ENCODE measurements around the gene RFX2.

DNA sequence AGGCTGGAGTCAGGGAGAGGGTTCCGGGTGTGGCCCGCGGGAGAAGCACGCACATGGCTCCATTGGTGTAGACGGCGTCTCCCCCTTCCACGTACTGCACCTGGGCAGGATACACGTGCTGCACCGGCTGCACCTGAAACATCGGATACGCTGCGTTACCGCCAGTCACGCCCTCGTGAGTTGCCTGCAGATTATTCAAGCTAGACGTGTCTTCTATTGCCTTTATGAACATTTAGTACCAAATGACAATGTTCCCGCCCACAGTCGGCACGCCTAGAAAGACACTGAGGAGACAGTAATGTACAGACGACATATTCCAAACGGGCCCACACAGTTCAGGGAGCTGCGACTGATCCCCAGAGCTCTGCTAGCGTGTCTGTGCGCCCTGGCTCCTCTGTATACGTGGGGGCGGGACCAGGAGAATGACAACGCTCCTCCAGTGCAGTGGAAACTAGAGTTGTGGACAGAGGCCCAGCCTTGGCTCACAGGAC lies 68.3 kb downstream of the RFX2 start:
- TF ChIP-seq CTCF (IDR thresholded peaks at IDR 0.05; ENCODE audit: low read depth, low read length, poor library complexity, severe bottlenecking) (no peak), EZH2phosphoT487 (IDR thresholded peaks at IDR 0.05; ENCODE audit: borderline replicate concordance, low read length) (no peak)

Data from DOHH2 (cell line).